ENCODE results near the gene RCSD1. TPM values are rescaled to one million over a fixed set of nuclear protein-coding genes. Genes with fewer than 3 reads are reported as not detected.
A peak's percentile ranks its signal among the peaks of the same experiment; 100 is the strongest.

The RCSD1 gene
- total and polyA plus RNA-seq, 8 donors = 6.0 to 43.7 (median 19.7) TPM

GRCh38 chr1:167713330-167714081 lies 83.5 kb downstream of the RCSD1 start:
- DNase-seq = peak in 1 of 2 donors; percentile 64
- Histone ChIP-seq H3K4me1 (peaks cover 0 to 29% (median 19%) of the 10 kb centered on the region in 4 donors), H3K36me3 (no peaks in the 10 kb centered on the region), H3K27ac (peak overlapping the region; percentile 87 to 95 (median 92)), H3K4me3 (peak overlapping the region; percentile 55 to 79 (median 64)), H3K9me3 (no peaks in the 10 kb centered on the region), H3K27me3 (no peaks in the 10 kb centered on the region)
- TF ChIP-seq POLR2A (IDR thresholded peaks at IDR 0.05) (no peak), CTCF (IDR thresholded peaks at IDR 0.05) (no peak), EP300 (IDR thresholded peaks at IDR 0.05) (no peak), POLR2AphosphoS5 (IDR thresholded peaks at IDR 0.05) (no peak)
- 12 to 18% (median 16%) methylated on average over 25 to 31 of the region's 31 CpGs for WGBS, 5 donors
- intact Hi-C loops (cut with DNase I; ENCODE audit: low total_unique reads) = no loop called here

- Histone ChIP-seq H3K27me3 (no peaks in the 10 kb centered on the region), H3K9me3 (no peaks in the 10 kb centered on the region), H3K27ac (peak overlapping the region; percentile 87 to 95 (median 92)), H3K4me1 (peaks cover 0 to 29% (median 19%) of the 10 kb centered on the region in 4 donors), H3K36me3 (no peaks in the 10 kb centered on the region), H3K4me3 (peak overlapping the region; percentile 55 to 79 (median 64))
- 0 to 1% (median 0%) methylated on average over 18 to 28 of the region's 28 CpGs for WGBS, 5 donors
- intact Hi-C loops (cut with DNase I; ENCODE audit: low total_unique reads) = no loop called here
- peak; percentile 90 to 93 for DNase-seq
- no peak for TF ChIP-seq POLR2AphosphoS5 (IDR thresholded peaks at IDR 0.05)
- TF ChIP-seq EP300 (IDR thresholded peaks at IDR 0.05) = no peak
- no peak for TF ChIP-seq POLR2A (IDR thresholded peaks at IDR 0.05)
Observed at GRCh38 chr1:167714098-167714438, 84.0 kb downstream of the RCSD1 start.

- H3K36me3 ChIP-seq = no peaks in the 10 kb centered on the region
- H3K27ac ChIP-seq = peak overlapping the region; percentile 87 to 95 (median 92)
- no peaks in the 10 kb centered on the region for H3K9me3 ChIP-seq
- H3K27me3 ChIP-seq = no peaks in the 10 kb centered on the region
- intact Hi-C loops (cut with DNase I; ENCODE audit: low total_unique reads) = no loop called here
- TF ChIP-seq EP300 (IDR thresholded peaks at IDR 0.05) (no peak), POLR2AphosphoS5 (IDR thresholded peaks at IDR 0.05) (peak in 2 of 3 donors; percentile 54 to 60), CTCF (IDR thresholded peaks at IDR 0.05) (no peak), POLR2A (IDR thresholded peaks at IDR 0.05) (no peak)
- H3K4me3 ChIP-seq = peak overlapping the region; percentile 55 to 79 (median 64)
- 0 to 2% (median 1%) methylated on average over 30 to 50 of the region's 50 CpGs for WGBS, 5 donors
- DNase-seq = peak; percentile 92 to 95
- peaks cover 0 to 29% (median 19%) of the 10 kb centered on the region in 4 donors for H3K4me1 ChIP-seq
Observed at GRCh38 chr1:167714439-167715156, 84.6 kb downstream of the RCSD1 start.

- H3K27ac ChIP-seq = peak overlapping the region; percentile 87 to 95 (median 92)
- H3K4me1 ChIP-seq = peaks cover 0 to 29% (median 19%) of the 10 kb centered on the region in 4 donors
- peak; percentile 89 to 95 for DNase-seq
- WGBS, 5 donors = 0% methylated on average over 26 of the region's 26 CpGs
- no peaks in the 10 kb centered on the region for H3K27me3 ChIP-seq
- no peaks in the 10 kb centered on the region for H3K9me3 ChIP-seq
- TF ChIP-seq CTCF (IDR thresholded peaks at IDR 0.05) (peak in 5 of 7 experiments; percentile 65 to 86 (median 81)), EP300 (IDR thresholded peaks at IDR 0.05) (no peak), POLR2AphosphoS5 (IDR thresholded peaks at IDR 0.05) (peak; percentile 50 to 90 (median 79)), POLR2A (IDR thresholded peaks at IDR 0.05) (no peak)
- H3K36me3 ChIP-seq = no peaks in the 10 kb centered on the region
- peak overlapping the region; percentile 55 to 79 (median 64) for H3K4me3 ChIP-seq
- intact Hi-C loops (cut with DNase I; ENCODE audit: low total_unique reads) = no loop called here
Observed at GRCh38 chr1:167715157-167715999, 85.3 kb downstream of the RCSD1 start.

Measured in stomach (tissue), 9 donors.